Measurements from ENCODE around the gene CCP110.
A peak's percentile ranks its signal among the peaks of the same experiment; 100 is the strongest.

The CCP110 gene

DNA sequence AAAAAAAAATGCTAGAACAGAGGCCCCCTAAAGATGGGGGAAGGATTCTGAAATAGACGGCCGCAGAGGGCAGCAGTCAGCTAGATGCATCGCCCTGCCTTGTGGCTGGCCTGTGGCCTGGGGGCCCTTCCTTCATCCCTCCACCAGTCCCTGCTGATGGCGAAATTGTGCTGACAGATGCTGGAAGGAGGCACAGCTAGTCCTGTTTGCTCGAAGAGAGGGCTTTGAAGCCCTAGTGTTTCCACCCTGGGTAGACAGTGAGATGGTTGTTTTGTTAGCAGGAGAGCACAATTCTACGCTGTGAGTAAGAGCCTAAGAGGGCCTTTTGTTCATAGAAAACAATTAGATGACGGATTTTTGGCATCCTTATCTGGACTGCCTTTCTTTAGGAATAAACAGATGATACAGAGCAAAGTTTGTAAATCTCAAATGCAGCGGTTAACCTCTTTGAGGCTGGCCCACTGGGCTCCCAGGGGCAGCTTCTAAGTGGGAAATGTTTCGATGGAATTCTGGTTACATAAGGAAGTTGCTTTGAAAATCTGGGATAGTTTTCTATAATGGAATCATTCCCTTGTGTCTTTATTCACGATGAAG lies 54.7 kb downstream of the CCP110 start:
- no peak overlapping the region for H3K4me3 ChIP-seq (ENCODE audit: low read depth, low read length)
- TF ChIP-seq, protein P1, sequence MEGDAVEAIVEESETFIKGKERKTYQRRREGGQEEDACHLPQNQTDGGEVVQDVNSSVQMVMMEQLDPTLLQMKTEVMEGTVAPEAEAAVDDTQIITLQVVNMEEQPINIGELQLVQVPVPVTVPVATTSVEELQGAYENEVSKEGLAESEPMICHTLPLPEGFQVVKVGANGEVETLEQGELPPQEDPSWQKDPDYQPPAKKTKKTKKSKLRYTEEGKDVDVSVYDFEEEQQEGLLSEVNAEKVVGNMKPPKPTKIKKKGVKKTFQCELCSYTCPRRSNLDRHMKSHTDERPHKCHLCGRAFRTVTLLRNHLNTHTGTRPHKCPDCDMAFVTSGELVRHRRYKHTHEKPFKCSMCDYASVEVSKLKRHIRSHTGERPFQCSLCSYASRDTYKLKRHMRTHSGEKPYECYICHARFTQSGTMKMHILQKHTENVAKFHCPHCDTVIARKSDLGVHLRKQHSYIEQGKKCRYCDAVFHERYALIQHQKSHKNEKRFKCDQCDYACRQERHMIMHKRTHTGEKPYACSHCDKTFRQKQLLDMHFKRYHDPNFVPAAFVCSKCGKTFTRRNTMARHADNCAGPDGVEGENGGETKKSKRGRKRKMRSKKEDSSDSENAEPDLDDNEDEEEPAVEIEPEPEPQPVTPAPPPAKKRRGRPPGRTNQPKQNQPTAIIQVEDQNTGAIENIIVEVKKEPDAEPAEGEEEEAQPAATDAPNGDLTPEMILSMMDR (IDR thresholded peaks at IDR 0.05; ENCODE audit: low read depth, low read length, missing control alignments), result no peak
- no peak for DNase-seq (ENCODE audit: low read depth)

DNA sequence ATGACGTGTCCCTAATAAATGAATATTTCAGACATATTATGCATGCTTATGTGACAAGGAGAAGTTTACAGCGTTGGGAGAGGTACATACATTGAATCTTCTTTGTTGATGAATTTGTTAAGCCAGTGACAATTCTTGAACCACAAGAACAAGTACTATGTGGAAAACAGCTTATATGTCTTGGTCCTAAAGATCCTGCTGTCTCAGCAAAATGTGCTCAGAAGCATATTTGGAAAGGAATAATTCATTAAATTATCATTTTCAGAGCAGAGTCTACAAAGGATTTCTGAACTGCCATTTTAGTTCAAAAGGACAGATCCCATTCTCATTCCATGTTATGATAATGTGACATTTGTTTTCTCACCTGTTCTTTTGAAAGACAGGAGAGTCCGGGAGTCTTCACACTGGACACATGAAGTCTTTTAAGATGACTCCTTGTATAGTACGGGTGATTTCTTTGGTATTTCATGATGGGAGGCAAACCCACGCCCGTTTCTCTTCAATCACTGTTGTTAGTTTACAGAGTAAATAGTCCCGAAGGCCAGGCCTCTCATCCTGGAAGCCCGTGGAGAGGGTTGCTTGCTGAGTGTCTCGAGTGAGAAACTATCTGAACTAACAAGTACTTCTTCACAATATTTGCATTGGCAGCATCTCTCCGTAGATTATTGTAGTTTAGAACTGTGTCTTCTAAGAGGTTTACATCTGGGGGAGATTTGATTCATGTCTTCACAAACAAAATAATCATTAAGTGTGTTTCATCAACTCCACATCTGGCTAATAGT lies 58.5 kb downstream of the CCP110 start:
- H3K4me3 ChIP-seq (ENCODE audit: low read depth, low read length), result no peak overlapping the region
- DNase-seq (ENCODE audit: low read depth), result no peak
- TF ChIP-seq, protein P1 (IDR thresholded peaks at IDR 0.05; ENCODE audit: low read depth, low read length, missing control alignments), result no peak

DNA sequence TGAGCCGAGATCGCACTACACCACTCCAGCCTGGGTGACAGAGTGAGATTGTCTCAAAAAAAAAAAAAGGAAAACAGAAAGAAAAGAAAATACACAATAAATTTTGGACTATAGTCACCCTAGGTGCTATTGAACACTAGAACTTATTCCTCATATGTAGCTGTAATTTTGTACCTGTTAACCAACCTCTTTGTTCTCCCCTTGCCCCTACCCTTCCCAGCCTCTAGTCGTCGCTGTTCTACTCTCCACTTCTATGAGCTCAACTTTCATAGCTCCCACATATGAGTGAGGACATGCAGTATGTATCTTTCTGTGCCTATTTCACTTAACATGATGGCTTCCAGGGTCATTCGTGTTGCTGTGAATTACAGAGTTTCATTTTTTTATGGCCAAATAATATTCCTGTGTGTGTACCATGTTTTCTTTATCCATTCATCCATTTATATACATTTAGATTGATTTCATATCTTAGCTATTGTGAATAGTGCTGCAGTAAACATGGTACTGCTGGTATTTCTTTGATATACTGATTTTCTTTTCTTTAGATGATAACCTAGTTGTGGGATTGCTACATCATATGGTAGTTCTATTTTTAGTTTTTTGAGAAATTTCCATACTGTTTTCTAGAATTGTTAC lies 60.0 kb downstream of the CCP110 start:
- TF ChIP-seq, protein P1 (IDR thresholded peaks at IDR 0.05; ENCODE audit: low read depth, low read length, missing control alignments), result peak; percentile 78
- peak; percentile 5 for DNase-seq (ENCODE audit: low read depth)
- H3K4me3 ChIP-seq (ENCODE audit: low read depth, low read length), result no peak overlapping the region

DNA sequence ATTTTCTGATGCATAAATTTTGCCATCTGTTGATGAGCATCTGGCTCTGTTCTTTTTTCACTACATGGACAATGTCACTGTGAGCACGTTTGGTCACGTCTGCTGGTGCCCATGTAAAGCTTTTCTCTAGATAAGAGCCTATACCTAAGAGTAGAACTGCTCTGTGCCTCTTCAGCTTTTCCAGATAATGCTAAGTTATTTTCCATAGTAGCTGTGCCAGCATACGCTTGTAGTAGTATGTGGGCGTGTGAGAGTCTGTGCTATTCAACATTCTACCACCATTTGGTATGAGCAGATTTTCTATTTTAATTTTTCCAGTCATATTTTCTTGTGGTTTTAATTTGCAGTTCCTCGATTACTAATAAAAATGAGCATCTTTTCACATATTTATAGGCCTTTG lies 64.9 kb downstream of the CCP110 start:
- no peak for DNase-seq (ENCODE audit: low read depth)
- no peak overlapping the region for H3K4me3 ChIP-seq (ENCODE audit: low read depth, low read length)
- TF ChIP-seq, protein P1 (IDR thresholded peaks at IDR 0.05; ENCODE audit: low read depth, low read length, missing control alignments), result no peak

DNA sequence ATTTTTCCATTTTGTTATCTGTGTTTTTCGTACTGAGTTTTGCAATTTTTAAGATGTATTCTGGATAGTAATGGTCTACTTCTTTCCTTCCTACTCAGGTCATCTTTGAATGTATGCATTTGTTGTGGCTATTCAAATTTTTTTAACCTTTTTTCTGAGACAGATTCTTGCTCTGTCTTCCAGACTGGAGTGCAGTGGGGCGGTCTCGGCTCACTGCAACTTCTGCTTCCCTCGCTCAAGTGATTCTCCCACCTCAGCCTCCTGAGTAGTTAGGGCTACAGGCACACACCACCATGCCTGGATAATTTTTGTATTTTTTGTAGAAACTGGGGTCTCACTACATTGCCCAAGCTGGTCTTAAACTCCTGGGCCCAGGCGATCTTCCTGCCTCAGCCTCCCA lies 65.4 kb downstream of the CCP110 start:
- no peak for DNase-seq (ENCODE audit: low read depth)
- H3K4me3 ChIP-seq (ENCODE audit: low read depth, low read length), result no peak overlapping the region
- TF ChIP-seq, protein P1 (IDR thresholded peaks at IDR 0.05; ENCODE audit: low read depth, low read length, missing control alignments), result no peak

DNA sequence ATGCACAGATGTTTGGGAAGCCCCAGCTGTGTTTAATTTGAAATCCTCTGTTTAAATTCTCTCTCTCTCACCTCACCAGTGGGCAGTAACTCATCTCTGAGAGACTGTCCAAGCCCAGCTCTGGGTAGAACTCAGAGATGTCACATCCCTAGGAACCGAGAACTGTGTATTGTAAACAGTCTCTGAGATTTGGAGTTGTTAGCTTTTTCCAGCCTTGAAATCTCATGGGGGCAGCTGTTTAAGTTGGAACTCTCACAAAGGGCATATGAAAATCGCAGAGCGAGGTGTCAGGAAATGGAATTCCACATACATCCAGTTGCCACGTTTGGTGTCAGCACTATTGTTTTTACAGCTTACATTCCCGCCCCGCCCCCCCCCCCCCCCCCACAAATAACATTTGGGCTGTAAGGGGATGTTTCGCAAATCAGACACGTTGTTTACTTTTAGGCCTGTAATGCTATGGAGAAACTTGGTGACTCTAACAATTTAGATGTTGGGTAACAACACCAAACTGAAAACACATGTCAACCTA lies 66.1 kb downstream of the CCP110 start:
- no peak for DNase-seq (ENCODE audit: low read depth)
- no peak overlapping the region for H3K4me3 ChIP-seq (ENCODE audit: low read depth, low read length)
- TF ChIP-seq, protein P1 (IDR thresholded peaks at IDR 0.05; ENCODE audit: low read depth, low read length, missing control alignments), result no peak

Measured in GM12864 (cell line).